NOMO-1 treated with dmso at 0.1 percent for 144 hours (cell line): ENCODE results near the gene ARHGAP26.
"Not testable (repeated sequence)": the region's sequence is repeated elsewhere in the genome, so short reads cannot be mapped to it uniquely, and the experiment has no call there.

Source experiments
- DNase-seq: peaks from one replicate; lab custom pipeline; 2025; ENCODE audit not compliant: unreplicated experiment; lab: John Stamatoyannopoulos, UW

The ARHGAP26 gene

GRCh38 chr5:142924135-142924883 is 154.1 kb downstream of the ARHGAP26 start:
- peak; percentile 41 for DNase-seq

- no peak for DNase-seq
These were observed 155.6 kb downstream of the ARHGAP26 start for GRCh38 chr5:142925795-142926194.

- DNase-seq, result no peak
These were observed 156.4 kb downstream of the ARHGAP26 start for GRCh38 chr5:142926549-142926948.

- DNase-seq, result not testable (repeated sequence)
These were observed 158.8 kb downstream of the ARHGAP26 start for GRCh38 chr5:142928999-142929398.

- no peak for DNase-seq
These were observed 159.4 kb downstream of the ARHGAP26 start for GRCh38 chr5:142929587-142929986.

- no peak for DNase-seq
These were observed 160.4 kb downstream of the ARHGAP26 start for GRCh38 chr5:142930395-142931110.

GRCh38 chr5:142931896-142932686 is 161.9 kb downstream of the ARHGAP26 start:
- no peak for DNase-seq

GRCh38 chr5:142934051-142934762 is 164.0 kb downstream of the ARHGAP26 start:
- DNase-seq, result no peak

GRCh38 chr5:142935014-142935413 is 164.8 kb downstream of the ARHGAP26 start:
- DNase-seq, result no peak

GRCh38 chr5:142937374-142937773 is 167.2 kb downstream of the ARHGAP26 start:
- DNase-seq, result no peak

GRCh38 chr5:142938266-142938880 is 168.2 kb downstream of the ARHGAP26 start:
- no peak for DNase-seq

- no peak for DNase-seq
These were observed 168.8 kb downstream of the ARHGAP26 start for GRCh38 chr5:142939006-142939405.

- DNase-seq, result no peak
These were observed 169.7 kb downstream of the ARHGAP26 start for GRCh38 chr5:142939884-142940283.

GRCh38 chr5:142941245-142941644 is 171.1 kb downstream of the ARHGAP26 start:
- no peak for DNase-seq

GRCh38 chr5:142942901-142943300 is 172.7 kb downstream of the ARHGAP26 start:
- no peak for DNase-seq

GRCh38 chr5:142944140-142944539 is 174.0 kb downstream of the ARHGAP26 start:
- DNase-seq, result no peak

GRCh38 chr5:142945321-142945720 is 175.1 kb downstream of the ARHGAP26 start:
- DNase-seq, result no peak

GRCh38 chr5:142945845-142946244 is 175.7 kb downstream of the ARHGAP26 start:
- no peak for DNase-seq

- no peak for DNase-seq
These were observed 176.6 kb downstream of the ARHGAP26 start for GRCh38 chr5:142946547-142947426.

GRCh38 chr5:142947427-142947709 is 177.2 kb downstream of the ARHGAP26 start:
- DNase-seq, result no peak
